Measurements from ENCODE around the gene IFT74.

DNA sequence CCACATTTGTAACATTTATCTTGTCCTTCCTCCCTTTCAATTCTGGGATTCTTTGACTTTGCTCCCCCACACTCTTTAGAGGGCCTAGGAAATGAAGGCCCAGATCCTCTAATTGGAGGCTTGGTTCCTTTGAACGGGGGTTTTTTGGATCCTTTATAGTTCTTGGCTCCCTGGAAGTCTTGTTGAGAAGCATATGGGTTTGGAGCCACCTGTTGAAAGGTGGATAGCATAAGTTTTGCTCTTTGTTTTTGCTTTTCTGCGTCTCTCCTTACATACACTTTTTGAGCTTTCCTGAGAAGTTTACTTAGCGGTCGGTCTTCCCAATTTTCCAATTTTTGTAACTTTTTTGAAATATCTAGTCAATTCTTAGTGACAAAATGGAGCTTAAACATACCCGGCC lies 17.8 kb downstream of the IFT74 start:
- TF ChIP-seq, protein P1, sequence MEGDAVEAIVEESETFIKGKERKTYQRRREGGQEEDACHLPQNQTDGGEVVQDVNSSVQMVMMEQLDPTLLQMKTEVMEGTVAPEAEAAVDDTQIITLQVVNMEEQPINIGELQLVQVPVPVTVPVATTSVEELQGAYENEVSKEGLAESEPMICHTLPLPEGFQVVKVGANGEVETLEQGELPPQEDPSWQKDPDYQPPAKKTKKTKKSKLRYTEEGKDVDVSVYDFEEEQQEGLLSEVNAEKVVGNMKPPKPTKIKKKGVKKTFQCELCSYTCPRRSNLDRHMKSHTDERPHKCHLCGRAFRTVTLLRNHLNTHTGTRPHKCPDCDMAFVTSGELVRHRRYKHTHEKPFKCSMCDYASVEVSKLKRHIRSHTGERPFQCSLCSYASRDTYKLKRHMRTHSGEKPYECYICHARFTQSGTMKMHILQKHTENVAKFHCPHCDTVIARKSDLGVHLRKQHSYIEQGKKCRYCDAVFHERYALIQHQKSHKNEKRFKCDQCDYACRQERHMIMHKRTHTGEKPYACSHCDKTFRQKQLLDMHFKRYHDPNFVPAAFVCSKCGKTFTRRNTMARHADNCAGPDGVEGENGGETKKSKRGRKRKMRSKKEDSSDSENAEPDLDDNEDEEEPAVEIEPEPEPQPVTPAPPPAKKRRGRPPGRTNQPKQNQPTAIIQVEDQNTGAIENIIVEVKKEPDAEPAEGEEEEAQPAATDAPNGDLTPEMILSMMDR (IDR thresholded peaks at IDR 0.05), result no peak
- TF ChIP-seq POLR2A (IDR thresholded peaks at IDR 0.05), result no peak

Measured in uterus (tissue), 2 donors.